GM18520 (cell line): ENCODE measurements around the gene PGAM5.
A peak's percentile ranks its signal among the peaks of the same experiment; 100 is the strongest.

Experiments
- ATAC-seq: cut with Tn5 transposase; IDR thresholded peaks from one replicate; pipeline ENCODE4 v1.9.1; 2021; ENCODE audit not compliant: unreplicated experiment

Gene PGAM5

GRCh38 chr12:132710405-132711079, at the start of gene PGAM5:
Gene PGAM5, plus strand, starts transcription at chr12:132710842. Its CDS starts 35 bp downstream, at chr12:132710877.
- ATAC-seq: peak; percentile 88

- no peak for ATAC-seq
Measured at GRCh38 chr12:132660996-132661395, 49.6 kb upstream of the PGAM5 start.

- no peak for ATAC-seq
Measured at GRCh38 chr12:132661972-132662371, 48.7 kb upstream of the PGAM5 start.

- ATAC-seq: no peak
Measured at GRCh38 chr12:132662901-132663755, 47.5 kb upstream of the PGAM5 start.

- ATAC-seq: no peak
Measured at GRCh38 chr12:132664206-132665148, 46.2 kb upstream of the PGAM5 start.

- no peak for ATAC-seq
Measured at GRCh38 chr12:132665149-132665491, 45.5 kb upstream of the PGAM5 start.

GRCh38 chr12:132665794-132666193, 44.8 kb upstream of the PGAM5 start:
- ATAC-seq: no peak

- ATAC-seq: no peak
Measured at GRCh38 chr12:132668191-132669088, 42.2 kb upstream of the PGAM5 start.

- no peak for ATAC-seq
Measured at GRCh38 chr12:132669166-132669879, 41.3 kb upstream of the PGAM5 start.

GRCh38 chr12:132672116-132672515, 38.5 kb upstream of the PGAM5 start:
- ATAC-seq: no peak

- no peak for ATAC-seq
Measured at GRCh38 chr12:132672678-132673077, 38.0 kb upstream of the PGAM5 start.

- no peak for ATAC-seq
Measured at GRCh38 chr12:132673288-132674179, 37.1 kb upstream of the PGAM5 start.

GRCh38 chr12:132674561-132674960, 36.1 kb upstream of the PGAM5 start:
- ATAC-seq: no peak

- no peak for ATAC-seq
Measured at GRCh38 chr12:132675757-132676432, 34.7 kb upstream of the PGAM5 start.

GRCh38 chr12:132677492-132677891, 33.1 kb upstream of the PGAM5 start:
- no peak for ATAC-seq

GRCh38 chr12:132685400-132685799, 25.2 kb upstream of the PGAM5 start:
- ATAC-seq: no peak

- peak; percentile 6 for ATAC-seq
Measured at GRCh38 chr12:132686825-132687210, 23.8 kb upstream of the PGAM5 start.
